GM21737 (cell line): ENCODE measurements around the gene MLLT3.

Experiments used
- ATAC-seq: cut with Tn5 transposase; IDR thresholded peaks from one replicate; pipeline ENCODE4 v1.9.1; 2021; ENCODE audit warnings: mild to moderate bottlenecking, moderate library complexity; ENCODE audit not compliant: unreplicated experiment

MLLT3 gene

GRCh38 chr9:20480249-20480648 lies 142.1 kb downstream of the MLLT3 start:
- peak; percentile 26 for ATAC-seq

- peak; percentile 52 for ATAC-seq
Observed at GRCh38 chr9:20479419-20480155, 142.7 kb downstream of the MLLT3 start.

GRCh38 chr9:20478786-20479185 lies 143.5 kb downstream of the MLLT3 start:
- ATAC-seq, result no peak

- no peak for ATAC-seq
Observed at GRCh38 chr9:20477940-20478620, 144.2 kb downstream of the MLLT3 start.

- ATAC-seq, result no peak
Observed at GRCh38 chr9:20476912-20477521, 145.3 kb downstream of the MLLT3 start.

GRCh38 chr9:20474496-20474895 lies 147.8 kb downstream of the MLLT3 start:
- ATAC-seq, result no peak

GRCh38 chr9:20473515-20474013 lies 148.7 kb downstream of the MLLT3 start:
- ATAC-seq, result no peak

- no peak for ATAC-seq
Observed at GRCh38 chr9:20472342-20473045, 149.8 kb downstream of the MLLT3 start.

GRCh38 chr9:20466328-20467008 lies 155.8 kb downstream of the MLLT3 start:
- no peak for ATAC-seq

- no peak for ATAC-seq
Observed at GRCh38 chr9:20464242-20464641, 158.1 kb downstream of the MLLT3 start.

GRCh38 chr9:20463823-20464222 lies 158.5 kb downstream of the MLLT3 start:
- no peak for ATAC-seq

- ATAC-seq, result no peak
Observed at GRCh38 chr9:20462410-20462809, 159.9 kb downstream of the MLLT3 start.

GRCh38 chr9:20447291-20447690 lies 175.0 kb downstream of the MLLT3 start:
- no peak for ATAC-seq

- no peak for ATAC-seq
Observed at GRCh38 chr9:20446248-20446647, 176.1 kb downstream of the MLLT3 start.

- ATAC-seq, result no peak
Observed at GRCh38 chr9:20442461-20443319, 179.6 kb downstream of the MLLT3 start.

- no peak for ATAC-seq
Observed at GRCh38 chr9:20441711-20442423, 180.4 kb downstream of the MLLT3 start.

- ATAC-seq, result no peak
Observed at GRCh38 chr9:20441166-20441565, 181.1 kb downstream of the MLLT3 start.

- no peak for ATAC-seq
Observed at GRCh38 chr9:20437476-20437875, 184.8 kb downstream of the MLLT3 start.
